Activated CD4-positive, alpha-beta T cell treated with anti-CD3 and anti-CD28 coated beads for 36 hours (primary cell): Measurements from ENCODE around the gene NPEPPS. TPM values are rescaled to one million over a fixed set of nuclear protein-coding genes. Genes with fewer than 3 reads are reported as not detected.
A peak's percentile ranks its signal among the peaks of the same experiment; 100 is the strongest.

Experiments used
- ATAC-seq: fragments of 200-7000 bp; cut with Tn5 transposase; one replicate; pipeline ENCODE4 v1.10.0; 2021; ENCODE audit warnings: mild to moderate bottlenecking, moderate library complexity
- CTCF ChIA-PET: fragments of 350-600 bp; sonication (Branson Sonifier 250); formaldehyde crosslinking; loops from one replicate; lab custom pipeline; 2021; ENCODE audit warnings: antibody characterized with exemption; lab: Charles Lee
- POLR2A ChIA-PET: fragments of 350-600 bp; sonication (Branson Sonifier 250); formaldehyde crosslinking; loops from one replicate; lab custom pipeline; 2021; ENCODE audit warnings: antibody characterized with exemption, inconsistent platforms; lab: Charles Lee
- DNase-seq: peaks from one replicate; pipeline ENCODE4 v3.0.0-alpha.2; 2020
- H3K27ac Mint-ChIP-seq: one replicate; pipeline ENCODE4 v1.8.0; 2021; ENCODE audit warnings: mixed read lengths
- H3K27me3 Mint-ChIP-seq: one replicate; pipeline ENCODE4 v1.8.0; 2021; ENCODE audit warnings: mixed read lengths
- H3K36me3 Mint-ChIP-seq: one replicate; pipeline ENCODE4 v1.8.0; 2021; ENCODE audit warnings: low read depth, mixed read lengths
- H3K4me1 Mint-ChIP-seq: one replicate; pipeline ENCODE4 v1.8.0; 2021; ENCODE audit warnings: mixed read lengths
- H3K4me3 Mint-ChIP-seq: one replicate; pipeline ENCODE4 v1.8.0; 2021; ENCODE audit warnings: mild to moderate bottlenecking, moderate library complexity, mixed read lengths
- H3K9me3 Mint-ChIP-seq: one replicate; pipeline ENCODE4 v1.8.0; 2021; ENCODE audit warnings: low read depth, mixed read lengths
- intact Hi-C, 2 experiments: fragments of 100-400 bp; cut with DNase I in 1 of 2; cut with micrococcal nuclease in 1 of 2; formaldehyde crosslinking; loops; one replicate each; pipeline versions ENCODE4 v1.14.2 to v1.15.1; 2022 to 2024; cut with DNase I, micrococcal nuclease
- total RNA-seq, 2 experiments: library from RNA; stranded (reverse); gene quantifications; one replicate each; pipeline ENCODE4 v1.2.3, GENCODE V29; 2021

Gene NPEPPS
- total RNA-seq, 2 experiments from 2014 or later, result 121 to 152 TPM

- H3K4me1 Mint-ChIP-seq, result peaks cover 7% of the 10 kb centered on the region
- ChIA-PET POLR2A (no interaction called here), CTCF (interaction anchor here (0.7 kb wide), 1 partner anchor 90 kb away, joined by 3 read pairs; no protein-coding TSS in a partner anchor)
- H3K4me3 Mint-ChIP-seq, result no peak overlapping the region
- H3K36me3 Mint-ChIP-seq, result peaks cover 19% of the 10 kb centered on the region
- ATAC-seq (no peak), DNase-seq (no peak)
- intact Hi-C loops, result loop anchor here in 1 of 2 experiments (10.0 kb wide), 1 partner anchor 447 kb away; no protein-coding TSS in a partner anchor
- H3K9me3 Mint-ChIP-seq, result no peaks in the 10 kb centered on the region
- H3K27me3 Mint-ChIP-seq, result no peaks in the 10 kb centered on the region
- no peak overlapping the region for H3K27ac Mint-ChIP-seq
Measured at GRCh38 chr17:47611372-47612350, 80.8 kb downstream of the NPEPPS start.

- ChIA-PET POLR2A (no interaction called here), CTCF (interaction anchor here (0.6 to 3.1 kb wide), 27 partner anchors 8 to 472 kb away, joined by 3 to 31 read pairs (median 4); no protein-coding TSS in a partner anchor)
- no peaks in the 10 kb centered on the region for H3K27me3 Mint-ChIP-seq
- no peak overlapping the region for H3K27ac Mint-ChIP-seq
- intact Hi-C loops, result loop anchor here (1.0 to 10.0 kb wide), 8 partner anchors 114 to 451 kb away; partner anchors contain the start of gene EFCAB13 (in 1 of the 2)
- peaks cover 27% of the 10 kb centered on the region for H3K36me3 Mint-ChIP-seq
- no peaks in the 10 kb centered on the region for H3K9me3 Mint-ChIP-seq
- peaks cover 11% of the 10 kb centered on the region for H3K4me1 Mint-ChIP-seq
- peak; percentile 34 for ATAC-seq
- no peak for DNase-seq
- no peak overlapping the region for H3K4me3 Mint-ChIP-seq
Measured at GRCh38 chr17:47615766-47616424, 85.0 kb downstream of the NPEPPS start.

GRCh38 chr17:47618410-47618809 is 87.5 kb downstream of the NPEPPS start:
- Mint-ChIP-seq H3K9me3 (no peaks in the 10 kb centered on the region), H3K27me3 (no peaks in the 10 kb centered on the region), H3K4me3 (no peak overlapping the region), H3K36me3 (peaks cover 37% of the 10 kb centered on the region), H3K27ac (peak overlapping the region; percentile 74), H3K4me1 (peaks cover 17% of the 10 kb centered on the region)
- intact Hi-C loops, result loop anchor here (5.0 to 10.0 kb wide), 5 partner anchors 116 to 454 kb away; partner anchors contain the start of gene EFCAB13 (in 1 of the 2)
- ChIA-PET POLR2A (no interaction called here), CTCF (interaction anchor here (0.7 to 2.0 kb wide), 10 partner anchors 11 to 257 kb away, joined by 3 to 8 read pairs (median 4); partner anchors contain the start of gene KPNB1)
- no peak for ATAC-seq
- DNase-seq, result no peak

- Mint-ChIP-seq H3K27ac (peak overlapping the region; percentile 65), H3K36me3 (peaks cover 46% of the 10 kb centered on the region), H3K9me3 (no peaks in the 10 kb centered on the region), H3K4me3 (no peak overlapping the region), H3K4me1 (peaks cover 17% of the 10 kb centered on the region), H3K27me3 (no peaks in the 10 kb centered on the region)
- intact Hi-C loops, result loop anchor here in 1 of 2 experiments (1.0 kb wide), 1 partner anchor 29 kb away; the partner anchor contains the start of gene KPNB1
- ChIA-PET CTCF (interaction anchor here (0.6 to 1.0 kb wide), 5 partner anchors 14 to 381 kb away, joined by 3 to 4 read pairs (median 3); no protein-coding TSS in a partner anchor), POLR2A (no interaction called here)
- ATAC-seq (peak; percentile 79), DNase-seq (no peak)
Measured at GRCh38 chr17:47620503-47621245, 89.8 kb downstream of the NPEPPS start.

- Mint-ChIP-seq H3K27ac (peak overlapping the region; percentile 65), H3K36me3 (peaks cover 46% of the 10 kb centered on the region), H3K9me3 (no peaks in the 10 kb centered on the region), H3K27me3 (no peaks in the 10 kb centered on the region), H3K4me1 (peaks cover 17% of the 10 kb centered on the region), H3K4me3 (no peak overlapping the region)
- intact Hi-C loops, result no loop called here
- ChIA-PET CTCF (interaction anchor here (0.6 to 1.0 kb wide), 2 partner anchors 42 to 120 kb away, joined by 3 to 4 read pairs; no protein-coding TSS in a partner anchor), POLR2A (no interaction called here)
- ATAC-seq (no peak), DNase-seq (no peak)
Measured at GRCh38 chr17:47621293-47622179, 90.6 kb downstream of the NPEPPS start.

- ATAC-seq (no peak), DNase-seq (no peak)
- peak overlapping the region; percentile 48 for H3K27ac Mint-ChIP-seq
- H3K36me3 Mint-ChIP-seq, result peaks cover 46% of the 10 kb centered on the region
- H3K27me3 Mint-ChIP-seq, result no peaks in the 10 kb centered on the region
- intact Hi-C loops, result no loop called here
- H3K4me1 Mint-ChIP-seq, result peaks cover 17% of the 10 kb centered on the region
- CTCF ChIA-PET, result no interaction called here
- POLR2A ChIA-PET, result no interaction called here
- H3K4me3 Mint-ChIP-seq, result no peak overlapping the region
- no peaks in the 10 kb centered on the region for H3K9me3 Mint-ChIP-seq
Measured at GRCh38 chr17:47622180-47622549, 91.3 kb downstream of the NPEPPS start.

GRCh38 chr17:47624727-47625068 is 93.8 kb downstream of the NPEPPS start:
- CTCF ChIA-PET, result interaction anchor here (0.7 to 2.1 kb wide), 4 partner anchors 9 to 395 kb away, joined by 3 to 12 read pairs (median 3); no protein-coding TSS in a partner anchor
- Mint-ChIP-seq H3K4me3 (no peak overlapping the region), H3K4me1 (peaks cover 15% of the 10 kb centered on the region), H3K36me3 (peaks cover 30% of the 10 kb centered on the region), H3K27me3 (no peaks in the 10 kb centered on the region), H3K27ac (no peak overlapping the region), H3K9me3 (no peaks in the 10 kb centered on the region)
- POLR2A ChIA-PET, result interaction anchor here (1.1 kb wide), 1 partner anchor 25 kb away, joined by 5 read pairs; the partner anchor contains the start of gene KPNB1
- ATAC-seq (no peak), DNase-seq (no peak)
- intact Hi-C loops, result no loop called here

- H3K36me3 Mint-ChIP-seq, result peaks cover 12% of the 10 kb centered on the region
- no peaks in the 10 kb centered on the region for H3K4me1 Mint-ChIP-seq
- no peak overlapping the region for H3K4me3 Mint-ChIP-seq
- H3K9me3 Mint-ChIP-seq, result no peaks in the 10 kb centered on the region
- intact Hi-C loops, result no loop called here
- no peak overlapping the region for H3K27ac Mint-ChIP-seq
- ChIA-PET POLR2A (no interaction called here), CTCF (interaction anchor here (1.2 to 3.0 kb wide), 2 partner anchors 12 to 18 kb away, joined by 3 to 10 read pairs; no protein-coding TSS in a partner anchor)
- DNase-seq (no peak), ATAC-seq (no peak)
- H3K27me3 Mint-ChIP-seq, result no peaks in the 10 kb centered on the region
Measured at GRCh38 chr17:47628014-47628566, 97.2 kb downstream of the NPEPPS start.

- ChIA-PET POLR2A (no interaction called here), CTCF (interaction anchor here (1.4 to 3.0 kb wide), 2 partner anchors 11 to 14 kb away, joined by 7 to 10 read pairs; no protein-coding TSS in a partner anchor)
- H3K36me3 Mint-ChIP-seq, result peaks cover 7% of the 10 kb centered on the region
- no peaks in the 10 kb centered on the region for H3K4me1 Mint-ChIP-seq
- ATAC-seq (no peak), DNase-seq (no peak)
- no peaks in the 10 kb centered on the region for H3K9me3 Mint-ChIP-seq
- intact Hi-C loops, result no loop called here
- no peaks in the 10 kb centered on the region for H3K27me3 Mint-ChIP-seq
- H3K4me3 Mint-ChIP-seq, result no peak overlapping the region
- H3K27ac Mint-ChIP-seq, result no peak overlapping the region
Measured at GRCh38 chr17:47629826-47630225, 98.9 kb downstream of the NPEPPS start.
